ENCODE results near the gene RAB20.

DNA sequence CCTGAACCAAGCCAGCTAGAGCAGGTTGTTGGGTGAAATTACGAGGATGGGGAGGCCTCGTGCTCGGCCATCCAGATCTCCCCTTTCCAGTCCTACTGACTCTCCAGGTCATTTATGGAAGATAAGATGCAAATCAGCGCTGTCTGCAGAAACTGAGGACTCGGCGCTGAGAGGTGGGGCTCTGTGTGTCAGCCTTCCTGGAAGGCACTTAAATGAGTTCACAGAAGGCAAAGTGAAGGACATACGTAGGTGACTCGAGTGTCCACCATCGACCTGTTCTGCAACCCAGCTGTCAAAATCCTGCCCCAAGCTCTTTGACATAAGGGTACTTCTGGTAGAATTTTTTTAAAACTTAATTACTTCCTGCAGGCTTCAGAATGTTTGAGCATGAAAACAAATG is 86.4 kb downstream of the RAB20 start:
- TF ChIP-seq EZH2 (IDR thresholded peaks at IDR 0.05; ENCODE audit: insufficient read depth, poor library complexity, severe bottlenecking) = no peak
- TF ChIP-seq EZH2phosphoT487 (IDR thresholded peaks at IDR 0.05; ENCODE audit: insufficient read depth, low read depth) = no peak
